Hematopoietic multipotent progenitor cell treated with erythropoietin and hydrocortisone succinate and interleukin-3 and kit ligand, for 8 days (in vitro differentiated cells): ENCODE measurements around the gene IL12RB1.
"Not testable (repeated sequence)": the region's sequence is repeated elsewhere in the genome, so short reads cannot be mapped to it uniquely, and the experiment has no call there.

Source experiments
- DNase-seq: peaks from one replicate; pipeline ENCODE4 v3.0.0-alpha.2; 2015

The IL12RB1 gene

GRCh38 chr19:18044825-18045304, 41.9 kb downstream of the IL12RB1 start:
- peak; percentile 56 for DNase-seq

GRCh38 chr19:18043676-18044075, 43.1 kb downstream of the IL12RB1 start:
- no peak for DNase-seq

GRCh38 chr19:18041054-18041453, 45.7 kb downstream of the IL12RB1 start:
- no peak for DNase-seq

GRCh38 chr19:18032102-18032501, 54.6 kb downstream of the IL12RB1 start:
- not testable (repeated sequence) for DNase-seq

GRCh38 chr19:18031401-18031800, 55.3 kb downstream of the IL12RB1 start:
- DNase-seq, result not testable (repeated sequence)

GRCh38 chr19:18029617-18030338, 57.0 kb downstream of the IL12RB1 start:
- peak; percentile 78 for DNase-seq

- no peak for DNase-seq
These were observed 59.6 kb downstream of the IL12RB1 start for GRCh38 chr19:18027151-18027550.

- peak; percentile 48 for DNase-seq
These were observed 63.0 kb downstream of the IL12RB1 start for GRCh38 chr19:18023622-18024251.

GRCh38 chr19:18021121-18021755, 65.5 kb downstream of the IL12RB1 start:
- peak; percentile 80 for DNase-seq

- DNase-seq, result peak; percentile 31
These were observed 66.3 kb downstream of the IL12RB1 start for GRCh38 chr19:18020212-18021085.

- DNase-seq, result no peak
These were observed 69.3 kb downstream of the IL12RB1 start for GRCh38 chr19:18017275-18018083.

GRCh38 chr19:18016209-18016910, 70.4 kb downstream of the IL12RB1 start:
- no peak for DNase-seq

- DNase-seq, result no peak
These were observed 72.5 kb downstream of the IL12RB1 start for GRCh38 chr19:18014197-18014596.

GRCh38 chr19:18013210-18014111, 73.3 kb downstream of the IL12RB1 start:
- DNase-seq, result no peak

GRCh38 chr19:18010149-18010548, 76.6 kb downstream of the IL12RB1 start:
- DNase-seq, result no peak

- no peak for DNase-seq
These were observed 77.2 kb downstream of the IL12RB1 start for GRCh38 chr19:18009412-18010066.
